HepG2 (cell line): ENCODE measurements around the gene RNASE7. TPM values are rescaled to one million over a fixed set of nuclear protein-coding genes. Genes with fewer than 3 reads are reported as not detected.
A peak's percentile ranks its signal among the peaks of the same experiment; 100 is the strongest.

Source experiments
- ELF3 ChIP-seq: IDR thresholded peaks from 2 replicates; pipeline ENCODE4 v1.6.1; 2016; ENCODE audit warnings: missing genetic modification reagents, missing compliant biosample characterization
- KDM5B ChIP-seq: sonication (generic); formaldehyde crosslinking; IDR thresholded peaks from 2 replicates; pipeline ENCODE4 v1.4.0; 2020; ENCODE audit warnings: missing genetic modification reagents, mild to moderate bottlenecking, borderline replicate concordance
- NR2F6 ChIP-seq, 2 experiments: IDR thresholded peaks; 2 replicates each; pipeline ENCODE4 v1.6.1; 2016; ENCODE audit warnings: antibody characterized with exemption in 1 of 2, mild to moderate bottlenecking in 1 of 2
- PHF21A ChIP-seq: sonication (generic); formaldehyde crosslinking; IDR thresholded peaks from 2 replicates; pipeline ENCODE4 v1.5.0; 2020; ENCODE audit warnings: mild to moderate bottlenecking, missing genetic modification reagents
- SALL1 ChIP-seq: sonication (generic); formaldehyde crosslinking; IDR thresholded peaks from 2 replicates; pipeline ENCODE4 v1.8.0; 2022; ENCODE audit warnings: mild to moderate bottlenecking, missing genetic modification reagents
- SOX6 ChIP-seq, 2 experiments: fragments of 450-650 bp in 1 of 2; sonication (generic) in 1 of 2; formaldehyde crosslinking in 1 of 2; IDR thresholded peaks; 2 replicates each; pipeline versions ENCODE4 v1.4.0 to v1.6.1; 2017 to 2020; ENCODE audit warnings: antibody characterized with exemption in 1 of 2, mild to moderate bottlenecking in 1 of 2, missing genetic modification reagents in 1 of 2
- TARDBP ChIP-seq: sonication (generic); formaldehyde crosslinking; IDR thresholded peaks from 2 replicates; pipeline ENCODE4 v1.8.0; 2022; ENCODE audit warnings: mild to moderate bottlenecking, missing genetic modification reagents
- YY1 ChIP-seq: IDR thresholded peaks from 2 replicates; pipeline ENCODE4 v1.6.1; 2011; ENCODE audit warnings: low read length, low read depth, moderate library complexity, mild to moderate bottlenecking; ENCODE audit not compliant: insufficient read depth, insufficient replicate concordance
- ZGPAT ChIP-seq: IDR thresholded peaks from 2 replicates; pipeline ENCODE4 v1.6.1; 2016; ENCODE audit warnings: mild to moderate bottlenecking
- ZNF10 ChIP-seq: sonication (generic); formaldehyde crosslinking; IDR thresholded peaks from 2 replicates; pipeline ENCODE4 v1.4.0; 2020; ENCODE audit warnings: mild to moderate bottlenecking, low read depth, missing genetic modification reagents, borderline replicate concordance
- ZNF235 ChIP-seq: sonication (generic); formaldehyde crosslinking; IDR thresholded peaks from 2 replicates; pipeline ENCODE4 v1.8.1; 2023; ENCODE audit warnings: mild to moderate bottlenecking, missing genetic modification reagents, borderline replicate concordance
- ZNF34 ChIP-seq: sonication (generic); formaldehyde crosslinking; IDR thresholded peaks from 2 replicates; pipeline ENCODE4 v1.4.0; 2020; ENCODE audit warnings: mild to moderate bottlenecking, missing genetic modification reagents, borderline replicate concordance
- ZNF503 ChIP-seq: sonication (generic); formaldehyde crosslinking; IDR thresholded peaks from 2 replicates; pipeline ENCODE4 v1.4.0; 2020; ENCODE audit warnings: missing genetic modification reagents
- ZNF589 ChIP-seq: sonication (generic); formaldehyde crosslinking; conservative IDR thresholded peaks from 2 replicates; pipeline ENCODE4 v1.8.0; 2022; ENCODE audit warnings: mild to moderate bottlenecking, moderate library complexity, missing genetic modification reagents
- ZNF615 ChIP-seq: sonication (generic); formaldehyde crosslinking; IDR thresholded peaks from 2 replicates; pipeline ENCODE4 v1.5.0; 2020; ENCODE audit warnings: mild to moderate bottlenecking, missing genetic modification reagents, borderline replicate concordance
- ZNF841 ChIP-seq: sonication (generic); formaldehyde crosslinking; IDR thresholded peaks from 2 replicates; pipeline ENCODE4 v1.8.1; 2023; ENCODE audit warnings: missing genetic modification reagents, borderline replicate concordance
- ZSCAN31 ChIP-seq: sonication (generic); formaldehyde crosslinking; IDR thresholded peaks from 2 replicates; pipeline ENCODE4 v1.5.0; 2020; ENCODE audit warnings: low read depth, mild to moderate bottlenecking, missing genetic modification reagents
- polyA plus RNA-seq, 8 experiments: library from polyadenylated mRNA; depleted of rRNA in 3 of 8; stranded (reverse) in 7 of 8; unstranded in 1 of 8; fragments of >200 nt; fragmentation: Illumina TruSeq in 4 of 8; extraction: Trizol in 4 of 8; gene quantifications; 2 replicates each; pipeline versions ENCODE4 v1.2.1 to v1.2.3, GENCODE V29; 2011 to 2016; ENCODE audit warnings: low read depth in 4 of 8, missing spikeins in 1 of 8, mixed read lengths in 1 of 8; ENCODE audit not compliant: insufficient read depth in 1 of 8
- total RNA-seq, 5 experiments: library from RNA; depleted of rRNA; stranded (reverse); fragments of >200 nt; fragmentation: Illumina TruSeq; extraction: Trizol; gene quantifications; 2 replicates each; pipeline ENCODE4 v1.2.3, GENCODE V29; 2016; ENCODE audit warnings: low read depth in 1 of 5
- TF ChIP-seq, protein P1 (sequence below): sonication (generic); formaldehyde crosslinking; IDR thresholded peaks from 2 replicates; pipeline ENCODE4 v1.8.0; 2022; ENCODE audit warnings: mild to moderate bottlenecking, missing genetic modification reagents, borderline replicate concordance
- TF ChIP-seq, protein P2 (sequence below): sonication (generic); formaldehyde crosslinking; IDR thresholded peaks from 2 replicates; pipeline ENCODE4 v1.4.0; 2020; ENCODE audit warnings: missing genetic modification reagents, borderline replicate concordance
- TF ChIP-seq, protein P3 (sequence below): IDR thresholded peaks from 2 replicates; pipeline ENCODE4 v1.6.1; 2018; ENCODE audit warnings: missing genetic modification reagents, mild to moderate bottlenecking, missing compliant biosample characterization

RNASE7 gene
- total and polyA plus RNA-seq, 2 of the 13 experiments (the other 11 are each of a cell fraction or from before 2014, with no cell fraction given) = 0.04 TPM; not detected in 1

GRCh38 chr14:21039585-21040369, 2.4 kb upstream of the RNASE7 start (continued):
- TF ChIP-seq, protein P1, sequence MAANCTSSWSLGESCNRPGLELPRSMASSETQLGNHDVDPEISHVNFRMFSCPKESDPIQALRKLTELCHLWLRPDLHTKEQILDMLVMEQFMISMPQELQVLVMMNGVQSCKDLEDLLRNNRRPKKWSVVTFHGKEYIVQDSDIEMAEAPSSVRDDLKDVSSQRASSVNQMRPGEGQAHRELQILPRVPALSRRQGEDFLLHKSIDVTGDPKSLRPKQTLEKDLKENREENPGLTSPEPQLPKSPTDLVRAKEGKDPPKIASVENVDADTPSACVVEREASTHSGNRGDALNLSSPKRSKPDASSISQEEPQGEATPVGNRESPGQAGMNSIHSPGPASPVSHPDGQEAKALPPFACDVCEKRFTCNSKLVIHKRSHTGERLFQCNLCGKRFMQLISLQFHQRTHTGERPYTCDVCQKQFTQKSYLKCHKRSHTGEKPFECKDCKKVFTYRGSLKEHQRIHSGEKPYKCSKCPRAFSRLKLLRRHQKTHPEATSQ = no peak
- TF ChIP-seq ZNF503 (CRISPR knock-in tag) (no peak), TARDBP (CRISPR knock-in tag) (0 out of 2 replicates have a peak, but pooled peaks have one; percentile 36), ZNF589 (CRISPR knock-in tag) (no peak), YY1 (peak; percentile 0), ELF3 (CRISPR knock-in tag) (peak; percentile 50; the same call in 1 of the 2 replicates), KDM5B (CRISPR knock-in tag) (0 out of 2 replicates have a peak, but pooled peaks have one; percentile 23), SOX6 (IDR thresholded peaks at IDR 0.05) (no peak), SOX6 (CRISPR knock-in tag; IDR thresholded peaks at IDR 0.05) (peak; percentile 67; the same call in 1 of the 2 replicates), ZGPAT (peak; percentile 54), ZNF235 (peak; percentile 36; the same call in 1 of the 2 replicates), NR2F6 (IDR thresholded peaks at IDR 0.05) (no peak; the same call in 1 of the 2 replicates), NR2F6 (CRISPR knock-in tag; IDR thresholded peaks at IDR 0.05) (0 out of 2 replicates have a peak, but pooled peaks have one; percentile 31), ZNF34 (CRISPR knock-in tag) (0 out of 2 replicates have a peak, but pooled peaks have one; percentile 56), PHF21A (CRISPR knock-in tag) (no peak), SALL1 (CRISPR knock-in tag) (0 out of 2 replicates have a peak, but pooled peaks have one; percentile 27), ZNF615 (no peak), ZNF10 (CRISPR knock-in tag) (no peak), ZNF841 (CRISPR knock-in tag) (no peak), ZSCAN31 (CRISPR knock-in tag) (0 out of 2 replicates have a peak, but pooled peaks have one; percentile 21)
- TF ChIP-seq, protein P2, sequence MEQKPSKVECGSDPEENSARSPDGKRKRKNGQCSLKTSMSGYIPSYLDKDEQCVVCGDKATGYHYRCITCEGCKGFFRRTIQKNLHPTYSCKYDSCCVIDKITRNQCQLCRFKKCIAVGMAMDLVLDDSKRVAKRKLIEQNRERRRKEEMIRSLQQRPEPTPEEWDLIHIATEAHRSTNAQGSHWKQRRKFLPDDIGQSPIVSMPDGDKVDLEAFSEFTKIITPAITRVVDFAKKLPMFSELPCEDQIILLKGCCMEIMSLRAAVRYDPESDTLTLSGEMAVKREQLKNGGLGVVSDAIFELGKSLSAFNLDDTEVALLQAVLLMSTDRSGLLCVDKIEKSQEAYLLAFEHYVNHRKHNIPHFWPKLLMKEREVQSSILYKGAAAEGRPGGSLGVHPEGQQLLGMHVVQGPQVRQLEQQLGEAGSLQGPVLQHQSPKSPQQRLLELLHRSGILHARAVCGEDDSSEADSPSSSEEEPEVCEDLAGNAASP (CRISPR knock-in tag) = peak; percentile 84; the same call in 1 of the 2 replicates
- TF ChIP-seq, protein P3, sequence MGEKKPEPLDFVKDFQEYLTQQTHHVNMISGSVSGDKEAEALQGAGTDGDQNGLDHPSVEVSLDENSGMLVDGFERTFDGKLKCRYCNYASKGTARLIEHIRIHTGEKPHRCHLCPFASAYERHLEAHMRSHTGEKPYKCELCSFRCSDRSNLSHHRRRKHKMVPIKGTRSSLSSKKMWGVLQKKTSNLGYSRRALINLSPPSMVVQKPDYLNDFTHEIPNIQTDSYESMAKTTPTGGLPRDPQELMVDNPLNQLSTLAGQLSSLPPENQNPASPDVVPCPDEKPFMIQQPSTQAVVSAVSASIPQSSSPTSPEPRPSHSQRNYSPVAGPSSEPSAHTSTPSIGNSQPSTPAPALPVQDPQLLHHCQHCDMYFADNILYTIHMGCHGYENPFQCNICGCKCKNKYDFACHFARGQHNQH (CRISPR knock-in tag) = 0 out of 2 replicates have a peak, but pooled peaks have one; percentile 26
